HL-60/S4 (cell line): ENCODE data around the gene BORCS6.
"Not testable (repeated sequence)": the region's sequence is repeated elsewhere in the genome, so short reads cannot be mapped to it uniquely, and the experiment has no call there.

Experiments
- in situ Hi-C: fragments of 300-500 bp; cut with MboI; formaldehyde crosslinking; loops from 2 replicates; pipeline ENCODE4 v1.14.3; 2022; ENCODE audit warnings: low sequenced_read_pairs

BORCS6 gene

GRCh38 chr17:8175795-8176196, 14.2 kb downstream of the BORCS6 start:
- in situ Hi-C loops, result no loop called here

GRCh38 chr17:8173871-8174322, 16.1 kb downstream of the BORCS6 start:
- in situ Hi-C loops, result no loop called here

DNA sequence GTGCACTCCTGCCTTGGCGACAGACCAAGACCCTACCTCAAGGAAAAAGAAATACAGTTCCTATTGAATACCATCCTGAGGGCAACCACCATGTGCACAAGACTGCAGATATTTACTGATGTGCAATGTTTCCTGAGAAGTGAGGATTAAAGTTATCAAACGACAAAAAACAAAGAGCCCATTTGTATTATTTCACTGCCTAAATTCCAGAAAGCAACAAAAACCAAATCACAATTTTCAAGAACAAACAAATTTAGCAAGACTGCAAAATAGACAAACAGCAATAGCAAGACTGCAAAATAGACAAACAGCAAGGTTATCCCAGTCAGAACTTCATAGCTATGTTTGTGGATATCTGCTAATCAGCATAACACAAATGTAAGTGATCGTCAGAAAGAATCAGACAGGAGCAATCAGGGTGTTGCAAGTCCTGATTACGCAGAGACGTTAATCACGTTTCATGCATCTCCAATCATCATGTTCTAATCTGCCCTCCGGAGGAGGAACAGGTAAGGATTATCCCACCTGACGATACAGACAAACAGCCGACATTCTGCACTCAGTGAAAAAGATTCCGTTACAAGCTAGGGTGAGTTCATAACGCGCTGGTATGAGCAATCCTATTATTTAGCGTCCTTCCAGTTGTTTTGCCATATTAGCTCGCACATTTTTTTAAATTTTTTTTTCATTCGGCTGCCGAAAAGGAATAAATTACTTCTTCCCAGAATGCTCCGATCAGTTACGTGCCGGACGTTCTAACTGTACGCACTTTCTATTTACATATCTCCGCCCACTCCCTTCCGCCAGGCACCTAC, 16.7 kb downstream of the BORCS6 start:
- in situ Hi-C loops, result no loop called here

- in situ Hi-C loops, result not testable (repeated sequence)
These were observed 19.8 kb downstream of the BORCS6 start for GRCh38 chr17:8170186-8170585.

DNA sequence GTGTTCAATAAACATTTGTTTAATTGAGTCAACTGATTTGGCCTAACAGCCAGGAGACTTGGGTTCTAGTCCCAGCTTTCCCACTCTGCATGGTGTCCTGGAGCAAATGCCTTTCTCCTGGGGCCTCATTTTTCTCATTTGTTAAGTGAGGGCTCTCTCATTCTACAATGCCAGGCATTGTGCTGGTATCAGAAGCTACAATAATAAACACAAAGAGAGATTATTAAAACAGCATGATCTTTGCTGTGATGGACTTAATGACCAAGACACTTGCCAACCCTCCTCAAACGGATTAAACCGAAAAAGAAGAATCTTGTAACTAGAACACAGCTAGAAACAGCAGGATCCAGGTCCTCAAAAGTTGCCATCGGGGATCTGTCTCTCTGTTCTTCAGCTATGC, 22.5 kb downstream of the BORCS6 start:
- in situ Hi-C loops, result no loop called here

DNA sequence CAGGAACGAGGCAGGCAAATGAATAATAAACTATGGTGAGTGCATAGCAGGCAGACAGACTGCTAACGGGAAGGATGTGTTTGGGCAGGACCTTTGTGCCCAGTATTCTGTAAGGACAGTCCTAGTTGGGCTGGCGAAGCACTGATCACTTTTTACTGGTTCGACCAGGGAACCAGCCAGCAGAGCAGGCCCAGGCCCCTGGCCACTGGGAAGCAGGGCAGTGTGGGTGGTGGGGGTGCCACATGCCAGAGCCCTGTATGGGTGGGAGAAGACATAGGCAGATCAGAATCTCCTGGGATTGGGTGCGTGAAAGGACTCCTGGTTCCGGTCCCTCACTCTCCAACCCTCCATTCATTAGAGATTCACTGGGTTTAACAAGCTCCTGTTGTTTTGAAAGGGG, 23.2 kb downstream of the BORCS6 start:
- in situ Hi-C loops, result no loop called here

DNA sequence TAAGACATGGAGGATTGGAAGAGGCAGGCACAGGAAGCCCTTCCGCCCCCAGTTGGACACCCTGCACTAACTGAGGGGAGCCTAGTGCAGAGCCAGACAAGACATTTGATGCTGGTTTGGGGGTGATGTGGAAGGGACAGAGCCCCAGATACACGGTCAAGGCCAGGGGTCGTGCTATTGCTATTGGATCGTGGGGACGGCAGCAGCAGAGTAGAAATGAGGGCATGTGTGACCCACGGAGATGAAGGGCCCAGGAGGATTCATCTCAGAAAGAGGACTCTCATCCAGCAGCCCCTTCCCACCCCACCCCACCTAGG, 25.2 kb downstream of the BORCS6 start:
- in situ Hi-C loops, result no loop called here

DNA sequence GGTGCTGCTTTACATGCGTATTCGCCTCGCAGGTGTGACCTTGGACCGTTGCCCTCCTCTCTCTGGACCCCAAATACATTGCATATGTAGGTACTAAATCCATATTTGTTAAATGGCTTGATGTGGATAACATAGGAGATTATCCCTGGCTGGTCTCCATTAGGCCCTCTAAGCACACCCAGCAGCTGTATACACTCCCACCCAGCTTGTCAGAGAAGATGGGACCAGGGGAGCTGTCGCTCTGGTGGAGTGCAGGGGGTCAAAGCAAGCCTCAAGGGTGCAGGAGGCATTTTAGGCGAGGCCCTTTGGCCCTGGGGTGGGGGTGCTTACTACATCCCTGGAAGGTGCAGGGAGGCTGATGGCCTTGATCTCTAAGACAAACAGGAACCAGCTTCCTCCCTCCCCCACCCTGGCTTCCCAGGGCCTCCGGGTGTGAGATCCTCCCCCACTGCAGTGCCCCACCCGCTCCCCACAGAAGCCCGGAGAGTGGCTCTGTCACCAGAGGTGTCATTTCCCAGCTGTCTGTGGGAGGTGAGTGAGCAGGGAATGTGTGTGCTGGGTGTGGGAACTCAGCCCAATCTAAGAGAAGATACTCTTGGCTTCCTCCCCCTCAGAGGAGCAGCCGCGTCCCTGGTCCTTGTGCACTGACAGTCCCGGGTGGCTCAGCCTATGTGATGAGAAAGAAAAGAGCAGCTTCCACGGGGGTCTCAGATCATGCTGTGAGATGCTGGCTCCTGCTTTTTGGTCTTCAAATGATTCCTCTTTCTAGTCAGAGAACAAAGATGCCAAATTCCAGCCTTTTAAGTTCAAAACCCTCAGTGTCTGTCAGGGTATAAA, 25.8 kb downstream of the BORCS6 start:
- in situ Hi-C loops, result no loop called here

GRCh38 chr17:8162997-8163977, 26.7 kb downstream of the BORCS6 start:
- in situ Hi-C loops, result no loop called here

GRCh38 chr17:8162233-8162996, 27.6 kb downstream of the BORCS6 start, which contains the start of gene VAMP2:
VAMP2 (minus strand) TSS chr17:8162948; CDS start chr17:8162879, 69 bp downstream.
- in situ Hi-C loops, result no loop called here

DNA sequence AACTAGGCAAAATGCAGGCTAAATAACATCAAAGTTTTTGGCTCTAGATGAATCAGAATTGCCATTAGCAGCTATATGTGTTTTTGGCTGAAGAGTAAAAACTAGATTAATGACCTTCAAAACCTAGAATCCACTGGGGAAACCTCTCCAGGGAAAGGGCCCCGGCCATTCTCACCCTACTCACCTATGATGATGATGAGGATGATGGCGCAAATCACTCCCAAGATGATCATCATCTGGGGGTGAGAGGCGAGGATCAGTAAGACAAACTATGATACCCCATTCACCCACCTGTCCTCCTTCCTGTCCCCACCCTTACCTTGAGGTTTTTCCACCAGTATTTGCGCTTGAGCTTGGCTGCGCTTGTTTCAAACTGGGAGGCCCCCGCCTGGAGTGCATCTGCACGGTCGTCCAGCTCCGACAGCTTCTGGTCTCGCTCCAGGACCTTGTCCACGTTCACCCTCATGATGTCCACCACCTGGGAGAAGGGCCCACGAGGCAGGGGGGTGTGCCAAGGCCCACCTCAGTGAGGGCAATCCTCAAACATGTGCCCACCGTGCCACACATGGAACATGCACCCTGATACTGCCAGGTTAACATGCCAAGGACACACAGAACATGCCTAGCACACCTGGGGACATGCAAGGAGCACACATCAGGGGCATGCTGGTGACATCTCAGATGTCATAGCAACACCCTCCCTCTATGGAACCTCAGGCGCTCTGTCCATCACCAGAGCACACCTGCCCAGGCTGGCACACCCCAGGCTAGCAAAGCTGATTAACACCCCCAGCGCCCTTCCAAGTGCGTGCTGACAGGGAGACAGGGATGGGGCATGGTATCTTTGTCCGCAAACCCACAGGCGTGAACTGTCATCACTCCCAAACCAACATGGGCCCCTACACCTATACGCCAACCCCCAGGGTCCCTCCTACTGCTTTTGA, 28.4 kb downstream of the BORCS6 start:
- in situ Hi-C loops, result no loop called here

- in situ Hi-C loops, result no loop called here
These were observed 29.2 kb downstream of the BORCS6 start for GRCh38 chr17:8160741-8161221.

DNA sequence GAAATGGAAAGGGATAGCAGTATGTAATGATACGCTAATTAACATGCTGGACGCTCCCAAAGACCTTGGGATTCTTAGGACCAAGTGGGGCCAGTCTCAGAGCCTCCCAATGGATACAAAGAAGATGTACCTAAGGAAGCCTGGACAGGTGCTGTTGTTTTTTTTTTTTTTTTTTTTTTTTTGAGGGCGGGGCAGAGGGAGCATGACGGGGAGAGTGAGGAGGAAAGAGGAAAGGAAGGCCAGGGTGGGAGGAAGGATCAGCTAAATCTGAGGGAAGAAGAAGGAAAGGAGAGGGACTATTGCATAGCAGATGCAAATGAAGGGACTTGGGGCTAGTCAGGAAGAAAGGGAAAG, 29.8 kb downstream of the BORCS6 start:
- in situ Hi-C loops, result no loop called here

GRCh38 chr17:8159459-8160223, 30.3 kb downstream of the BORCS6 start:
- in situ Hi-C loops, result no loop called here

GRCh38 chr17:8159032-8159400, 31.0 kb downstream of the BORCS6 start:
- in situ Hi-C loops, result no loop called here

DNA sequence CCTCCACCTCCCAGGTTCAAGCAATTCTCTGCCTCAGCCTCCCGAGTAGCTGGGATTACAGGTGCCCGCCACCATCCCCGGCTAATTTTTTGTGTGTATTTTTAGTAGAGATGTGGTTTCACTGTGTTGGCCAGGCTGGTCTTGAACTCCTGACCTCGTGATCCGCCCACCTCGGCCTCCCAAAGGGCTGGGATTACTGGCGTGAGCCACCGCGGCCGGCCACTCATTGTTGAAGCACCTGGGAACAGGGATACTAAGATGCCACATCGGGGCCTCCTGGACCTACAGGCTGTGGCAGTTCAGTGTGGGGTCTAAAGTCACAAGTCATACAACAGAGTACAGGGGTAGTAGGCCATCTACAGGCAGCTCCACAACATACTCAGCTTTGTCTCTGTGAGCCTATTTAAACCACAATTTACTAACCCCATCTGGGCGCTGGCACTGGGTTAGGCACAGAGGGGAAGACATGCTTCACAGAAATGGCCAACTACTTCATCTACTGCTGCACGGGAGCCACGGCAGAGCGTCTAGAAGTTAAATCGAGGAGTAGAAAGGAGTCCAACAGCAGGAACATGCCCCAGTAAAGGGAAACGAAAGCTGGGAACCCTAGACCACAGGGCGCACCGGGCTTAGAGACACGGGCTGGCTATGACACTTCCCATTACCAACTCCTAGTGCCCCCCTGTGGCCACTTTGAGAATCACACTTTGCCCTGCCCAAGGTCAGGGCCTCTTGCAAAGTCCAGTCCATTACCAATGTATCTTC, 31.5 kb downstream of the BORCS6 start:
- in situ Hi-C loops, result no loop called here

- in situ Hi-C loops, result no loop called here
These were observed 33.6 kb downstream of the BORCS6 start for GRCh38 chr17:8156246-8156992.
